Dermis blood vessel endothelial cell (primary cell): ENCODE measurements around the gene SPIN2B. TPM values are rescaled to one million over a fixed set of nuclear protein-coding genes. Genes with fewer than 3 reads are reported as not detected.

Experiments used
- DNase-seq: peaks from one replicate; pipeline ENCODE4 v3.0.0; 2010
- total RNA-seq: library from RNA; depleted of rRNA; stranded (reverse); fragments of >200 nt; gene quantifications from 2 replicates; pipeline ENCODE4 v1.2.3, GENCODE V29; 2014

The SPIN2B gene
- total RNA-seq, 1 donor from 2014 or later = 9.9 TPM

DNA sequence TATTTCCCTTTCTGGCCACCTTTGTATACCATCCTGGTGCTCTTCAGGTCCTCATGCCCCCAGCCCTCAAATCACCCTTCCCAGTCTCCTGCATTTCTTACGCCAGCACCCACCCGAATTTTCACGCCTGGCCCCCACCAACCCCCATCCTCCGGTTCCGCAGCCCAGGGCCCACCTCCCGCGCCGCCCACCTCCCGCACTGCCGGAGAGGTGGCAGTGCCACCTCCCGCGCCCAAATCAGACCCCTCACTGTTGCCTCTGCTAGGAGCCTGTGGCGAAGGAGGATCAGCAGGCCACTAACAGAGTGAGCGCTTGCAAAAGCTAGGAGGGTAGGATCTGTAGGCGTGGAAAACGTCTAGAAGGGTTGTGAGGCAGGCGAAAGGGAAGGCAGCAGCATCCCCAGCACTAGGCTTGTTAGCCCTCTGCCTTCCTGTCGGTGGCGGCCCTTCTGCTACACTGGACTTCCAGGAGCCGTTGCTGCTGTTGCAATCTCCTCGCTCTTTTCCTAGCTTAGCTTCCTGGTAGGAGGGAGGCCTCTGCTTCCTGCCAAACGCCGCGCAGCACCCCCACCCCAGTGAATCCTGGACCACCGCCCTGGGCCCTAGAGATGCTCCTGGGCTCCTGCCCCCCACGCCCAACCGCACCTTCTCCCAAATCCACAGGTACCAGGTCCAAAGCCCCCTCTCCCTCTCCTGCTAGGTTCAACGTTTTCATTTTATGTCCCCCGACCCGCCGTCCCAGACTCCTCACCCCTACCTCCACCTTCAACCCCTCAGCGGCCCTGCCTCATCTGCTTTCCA, 51.0 kb downstream of the SPIN2B start:
- no peak for DNase-seq

Other genes with a start within 250 kb of the SPIN2B start
- 4.2 and 5.8 TPM in 2 replicates for gene SPIN3, start 126.0 kb downstream of the SPIN2B start, total RNA-seq
- 0.09 and 0.17 TPM in 2 replicates for gene SPIN2A, start 15.8 kb upstream of the SPIN2B start, total RNA-seq
- gene FAAH2, start 165.2 kb upstream of the SPIN2B start, total RNA-seq = 0.51 and 1.1 TPM in 2 replicates